Fibroblast of pulmonary artery (primary cell): ENCODE results near the gene PIEZO2.

Source experiments
- DNase-seq: peaks from one replicate; pipeline ENCODE4 v3.0.0-alpha.2; 2010; ENCODE audit warnings: low read depth
- H3K4me3 ChIP-seq: replicated peaks from 2 replicates; pipeline ENCODE4 v1.5.1; 2011; ENCODE audit warnings: low read depth, mild to moderate bottlenecking, control low read depth, low read length, moderate library complexity
- TF ChIP-seq, protein P1 (sequence below): IDR thresholded peaks from 2 replicates; pipeline ENCODE4 v1.5.1; 2011; ENCODE audit warnings: mild to moderate bottlenecking, control low read depth, low read length, inconsistent platforms; ENCODE audit errors: missing control alignments

PIEZO2 gene

DNA sequence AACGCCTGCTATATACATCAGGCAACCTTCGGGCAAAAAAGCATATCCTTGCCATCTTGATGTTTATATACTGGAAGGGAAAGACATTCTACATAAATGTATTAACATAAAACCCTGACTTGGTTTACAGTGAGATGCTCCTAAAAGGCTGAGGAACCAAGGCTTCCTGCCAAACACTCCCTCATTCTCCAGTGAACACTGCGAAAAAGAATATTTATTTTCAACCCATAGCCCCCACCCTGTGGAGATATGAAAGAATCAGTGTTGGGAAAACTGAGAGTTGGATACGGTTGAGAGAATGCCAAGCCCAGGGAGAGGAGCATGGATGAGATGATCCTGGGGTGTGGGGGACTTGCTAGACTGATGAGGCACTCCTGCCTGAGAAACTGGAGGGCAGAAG is 94.9 kb downstream of the PIEZO2 start:
- TF ChIP-seq, protein P1, sequence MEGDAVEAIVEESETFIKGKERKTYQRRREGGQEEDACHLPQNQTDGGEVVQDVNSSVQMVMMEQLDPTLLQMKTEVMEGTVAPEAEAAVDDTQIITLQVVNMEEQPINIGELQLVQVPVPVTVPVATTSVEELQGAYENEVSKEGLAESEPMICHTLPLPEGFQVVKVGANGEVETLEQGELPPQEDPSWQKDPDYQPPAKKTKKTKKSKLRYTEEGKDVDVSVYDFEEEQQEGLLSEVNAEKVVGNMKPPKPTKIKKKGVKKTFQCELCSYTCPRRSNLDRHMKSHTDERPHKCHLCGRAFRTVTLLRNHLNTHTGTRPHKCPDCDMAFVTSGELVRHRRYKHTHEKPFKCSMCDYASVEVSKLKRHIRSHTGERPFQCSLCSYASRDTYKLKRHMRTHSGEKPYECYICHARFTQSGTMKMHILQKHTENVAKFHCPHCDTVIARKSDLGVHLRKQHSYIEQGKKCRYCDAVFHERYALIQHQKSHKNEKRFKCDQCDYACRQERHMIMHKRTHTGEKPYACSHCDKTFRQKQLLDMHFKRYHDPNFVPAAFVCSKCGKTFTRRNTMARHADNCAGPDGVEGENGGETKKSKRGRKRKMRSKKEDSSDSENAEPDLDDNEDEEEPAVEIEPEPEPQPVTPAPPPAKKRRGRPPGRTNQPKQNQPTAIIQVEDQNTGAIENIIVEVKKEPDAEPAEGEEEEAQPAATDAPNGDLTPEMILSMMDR = no peak
- H3K4me3 ChIP-seq = no peak overlapping the region
- no peak for DNase-seq

DNA sequence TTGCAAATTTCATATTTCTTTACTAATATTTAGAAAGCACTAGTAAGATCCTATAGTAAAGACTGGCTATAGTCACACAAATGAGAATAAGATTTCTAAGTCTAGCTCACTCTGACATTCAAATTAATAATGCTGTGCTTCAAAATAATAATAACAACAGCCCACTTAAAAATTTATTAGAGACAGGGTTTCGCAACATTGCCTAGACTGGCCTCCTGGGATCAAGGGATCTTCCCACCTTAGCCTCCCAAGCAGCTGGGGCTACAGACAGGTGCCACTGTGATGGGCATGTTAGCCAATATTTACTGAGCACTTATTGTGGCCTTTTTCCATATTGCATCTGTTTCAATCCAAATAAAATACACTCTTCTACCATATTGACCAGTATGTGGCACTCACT is 96.1 kb downstream of the PIEZO2 start:
- no peak overlapping the region for H3K4me3 ChIP-seq
- DNase-seq = no peak

DNA sequence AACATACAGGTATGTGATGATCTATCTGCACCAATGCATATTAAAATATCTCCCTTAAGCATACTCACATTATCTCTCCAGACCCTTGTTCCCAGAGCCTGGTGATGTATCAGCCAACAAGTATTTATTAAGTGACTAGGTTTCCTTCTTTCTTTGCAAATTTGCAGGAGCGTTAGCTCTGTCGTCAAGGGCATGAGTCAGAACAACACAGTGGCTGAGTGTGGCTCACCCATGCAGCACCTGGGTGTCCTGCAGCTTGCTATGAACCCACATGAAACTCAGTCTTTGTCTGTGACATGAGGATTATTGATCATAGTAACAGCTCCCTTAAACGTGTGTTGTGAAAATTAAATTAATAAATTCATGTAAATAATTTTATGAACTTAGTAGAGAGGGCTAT is 96.6 kb downstream of the PIEZO2 start:
- no peak overlapping the region for H3K4me3 ChIP-seq
- peak; percentile 41 for DNase-seq
- TF ChIP-seq, protein P1 = no peak

More for the DNA sequence above, 96.1 kb downstream of the PIEZO2 start:
- TF ChIP-seq, protein P1 = no peak

DNA sequence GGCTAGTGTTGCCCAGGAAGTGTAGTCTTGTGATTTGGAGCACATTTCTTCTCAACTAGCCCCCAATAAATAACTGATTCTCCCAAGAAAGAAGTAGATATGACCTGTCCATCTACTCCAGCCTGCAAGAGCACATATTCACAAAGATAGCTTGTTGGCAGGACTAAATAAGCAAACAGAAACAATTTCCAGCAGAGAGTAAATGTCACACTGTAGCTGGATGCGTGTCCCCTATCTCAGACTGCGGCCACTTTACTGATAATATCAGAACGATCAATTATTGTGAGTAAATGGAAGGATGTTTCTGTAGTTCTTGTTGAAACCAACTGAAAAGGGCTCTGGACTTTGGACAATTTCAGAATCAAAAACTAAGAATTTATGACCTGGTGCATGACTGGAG is 97.9 kb downstream of the PIEZO2 start:
- H3K4me3 ChIP-seq = no peak overlapping the region
- DNase-seq = no peak
- TF ChIP-seq, protein P1 = no peak

DNA sequence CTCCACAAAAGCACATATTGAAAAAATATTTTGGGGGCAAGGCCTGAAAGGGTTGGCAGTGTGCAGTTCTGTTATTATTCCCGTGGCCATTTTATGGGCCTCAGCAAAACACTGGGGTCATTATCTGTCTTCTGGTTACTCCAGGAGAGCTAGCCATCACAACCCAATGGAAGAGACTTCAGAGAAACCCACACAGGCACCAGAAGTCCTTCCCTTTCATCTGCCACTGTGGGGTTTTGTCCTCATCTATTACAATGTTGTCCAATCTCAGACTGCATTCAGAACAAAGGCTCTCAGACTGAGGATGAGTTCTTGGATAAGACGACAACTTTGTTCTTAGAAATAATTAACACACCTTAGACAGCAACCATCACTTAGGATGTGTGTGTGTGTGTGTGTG is 98.4 kb downstream of the PIEZO2 start:
- no peak for DNase-seq
- no peak overlapping the region for H3K4me3 ChIP-seq
- TF ChIP-seq, protein P1 = no peak

DNA sequence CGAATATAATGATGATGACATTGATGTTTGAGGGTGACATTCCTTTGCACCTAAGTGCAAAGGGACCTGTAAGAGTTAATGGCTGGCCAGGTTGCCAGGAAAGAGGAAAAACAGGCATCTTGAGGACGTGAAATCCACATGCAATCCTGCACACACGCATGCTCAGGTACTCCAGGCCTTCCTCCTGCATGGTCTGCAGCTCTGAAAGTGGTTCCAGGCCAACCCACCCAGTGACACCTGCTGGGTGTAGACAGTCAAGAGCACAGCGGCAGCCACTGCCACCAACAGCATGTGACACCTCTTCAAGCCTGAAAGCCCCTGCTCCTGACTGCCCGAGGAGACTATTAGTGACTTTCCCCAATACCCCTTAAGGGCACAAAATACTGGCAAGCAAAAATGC is 101.6 kb downstream of the PIEZO2 start:
- no peak for DNase-seq
- H3K4me3 ChIP-seq = no peak overlapping the region
- TF ChIP-seq, protein P1 = no peak

DNA sequence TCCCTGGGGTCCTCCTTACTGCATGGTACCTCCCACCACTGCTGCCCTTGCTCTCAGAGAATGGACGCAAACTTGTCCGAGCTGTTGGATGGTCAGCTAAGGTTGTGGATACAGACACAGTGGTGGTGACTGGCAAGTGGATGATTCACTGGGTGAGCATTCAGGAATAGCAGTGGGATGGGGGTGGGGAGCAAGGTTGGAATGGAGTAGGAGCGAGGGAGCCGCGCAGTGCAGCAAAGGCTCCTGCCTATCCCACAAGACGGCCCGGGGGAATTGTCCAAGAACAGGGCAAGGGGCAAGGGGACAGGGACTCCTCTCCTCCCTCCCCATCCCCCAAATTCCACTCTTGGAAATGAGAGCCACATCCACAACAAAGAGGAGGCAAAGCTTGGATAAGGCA is 102.2 kb downstream of the PIEZO2 start:
- TF ChIP-seq, protein P1 = no peak
- no peak for DNase-seq
- no peak overlapping the region for H3K4me3 ChIP-seq
